Large intestine (tissue), 3 donors: ENCODE results near the gene WDR6. TPM values are rescaled to one million over a fixed set of nuclear protein-coding genes. Genes with fewer than 3 reads are reported as not detected.

Experiments used
- DNase-seq, 2 donors: peaks; one replicate each; pipeline versions ENCODE4 v3.0.0 to v3.0.0-alpha.2; 2013
- H3K27ac ChIP-seq: one replicate; pipeline ENCODE4 v1.5.1; 2013; ENCODE audit warnings: low read length
- H3K27me3 ChIP-seq: 2 replicates; pipeline ENCODE4 v1.6.1; 2013; ENCODE audit warnings: low read length; ENCODE audit not compliant: control insufficient read depth, insufficient read depth
- H3K36me3 ChIP-seq: 2 replicates; pipeline ENCODE4 v1.6.1; 2013; ENCODE audit warnings: low read length; ENCODE audit not compliant: control insufficient read depth, insufficient read depth
- H3K4me1 ChIP-seq: one replicate; pipeline ENCODE4 v1.6.1; 2013; ENCODE audit warnings: low read length; ENCODE audit not compliant: control insufficient read depth, insufficient read depth
- H3K4me3 ChIP-seq: one replicate; pipeline ENCODE4 v1.5.1; 2013; ENCODE audit warnings: low read length
- H3K9me3 ChIP-seq: one replicate; pipeline ENCODE4 v1.6.1; 2013; ENCODE audit warnings: mild to moderate bottlenecking, low read depth, low read length, moderate library complexity; ENCODE audit not compliant: control insufficient read depth
- WGBS: methylation state at CpG from one replicate; pipeline ENCODE4 v1.1.5; 2013; ENCODE audit warnings: low lambda C conversion rate; ENCODE audit not compliant: insufficient coverage; 5-methylcytosine and 5-hydroxymethylcytosine counted together
- polyA plus RNA-seq: library from polyadenylated mRNA; unstranded; fragments of 120-200 nt; gene quantifications from one replicate; pipeline ENCODE4 v1.2.1, GENCODE V29; 2013

Gene WDR6
- polyA plus RNA-seq, 1 donor: 187 TPM

- peak within 1 kb of the TSS; percentile 100 for H3K27ac ChIP-seq
- H3K27me3 ChIP-seq: no peaks in the 10 kb centered on the region
- peaks cover 31% of the 10 kb centered on the region for H3K4me1 ChIP-seq
- DNase-seq: peak; percentile 94 to 95
- WGBS: no CpG with 5 or more reads among the region's 83 CpGs
- peaks cover 39% of the 10 kb centered on the region for H3K36me3 ChIP-seq
- H3K4me3 ChIP-seq: peak within 1 kb of the TSS; percentile 91
- H3K9me3 ChIP-seq: peaks cover 3% of the 10 kb centered on the region
These were observed 14.9 kb downstream of the WDR6 start, which contains the start of gene NDUFAF3 for GRCh38 chr3:49021813-49022687. Gene NDUFAF3 (plus strand): TSS chr3:49022121. CDS start chr3:49022145, 24 bp downstream.

DNA sequence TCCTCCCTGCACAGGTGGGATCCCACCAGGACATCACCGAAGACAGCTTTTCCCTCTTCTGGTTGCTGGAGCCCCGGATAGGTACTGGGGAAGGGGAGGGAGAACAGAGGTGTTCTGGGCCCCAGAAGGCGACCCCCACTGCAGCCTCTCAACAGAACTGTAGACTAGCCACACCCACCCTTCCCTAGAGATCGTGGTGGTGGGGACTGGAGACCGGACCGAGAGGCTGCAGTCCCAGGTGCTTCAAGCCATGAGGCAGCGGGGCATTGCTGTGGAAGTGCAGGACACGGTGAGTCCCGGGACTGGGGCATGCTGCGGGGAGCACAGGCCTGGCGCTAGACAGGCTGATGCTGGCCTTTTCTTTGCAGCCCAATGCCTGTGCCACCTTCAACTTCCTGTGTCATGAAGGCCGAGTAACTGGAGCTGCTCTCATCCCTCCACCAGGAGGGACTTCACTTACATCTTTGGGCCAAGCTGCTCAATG, 15.5 kb downstream of the WDR6 start:
- no CpG with 5 or more reads among the region's 12 CpGs for WGBS
- Histone ChIP-seq H3K36me3 (peaks cover 46% of the 10 kb centered on the region), H3K4me1 (peaks cover 25% of the 10 kb centered on the region), H3K4me3 (peak overlapping the region; percentile 91), H3K27ac (peak overlapping the region; percentile 100), H3K9me3 (peaks cover 2% of the 10 kb centered on the region), H3K27me3 (no peaks in the 10 kb centered on the region)
- no peak for DNase-seq

- H3K36me3 ChIP-seq: peaks cover 47% of the 10 kb centered on the region
These were observed 16.6 kb downstream of the WDR6 start for GRCh38 chr3:49023775-49024174.

GRCh38 chr3:49024449-49024848, 17.3 kb downstream of the WDR6 start:
- no peaks in the 10 kb centered on the region for H3K27me3 ChIP-seq
- no CpG with 5 or more reads among the region's 5 CpGs for WGBS
- H3K36me3 ChIP-seq: peaks cover 47% of the 10 kb centered on the region
- H3K27ac ChIP-seq: no peak overlapping the region
- peaks cover 30% of the 10 kb centered on the region for H3K4me1 ChIP-seq
- H3K9me3 ChIP-seq: no peaks in the 10 kb centered on the region
- H3K4me3 ChIP-seq: no peak overlapping the region
- DNase-seq: peak in 1 of 2 donors; percentile 1

More at GRCh38 chr3:49023775-49024174, 16.6 kb downstream of the WDR6 start:
- Histone ChIP-seq H3K27me3 (no peaks in the 10 kb centered on the region), H3K4me1 (peaks cover 33% of the 10 kb centered on the region), H3K9me3 (no peaks in the 10 kb centered on the region), H3K27ac (no peak overlapping the region), H3K4me3 (no peak overlapping the region)
- peak in 1 of 2 donors; percentile 6 for DNase-seq
- WGBS: no CpG with 5 or more reads among the region's 4 CpGs

DNA sequence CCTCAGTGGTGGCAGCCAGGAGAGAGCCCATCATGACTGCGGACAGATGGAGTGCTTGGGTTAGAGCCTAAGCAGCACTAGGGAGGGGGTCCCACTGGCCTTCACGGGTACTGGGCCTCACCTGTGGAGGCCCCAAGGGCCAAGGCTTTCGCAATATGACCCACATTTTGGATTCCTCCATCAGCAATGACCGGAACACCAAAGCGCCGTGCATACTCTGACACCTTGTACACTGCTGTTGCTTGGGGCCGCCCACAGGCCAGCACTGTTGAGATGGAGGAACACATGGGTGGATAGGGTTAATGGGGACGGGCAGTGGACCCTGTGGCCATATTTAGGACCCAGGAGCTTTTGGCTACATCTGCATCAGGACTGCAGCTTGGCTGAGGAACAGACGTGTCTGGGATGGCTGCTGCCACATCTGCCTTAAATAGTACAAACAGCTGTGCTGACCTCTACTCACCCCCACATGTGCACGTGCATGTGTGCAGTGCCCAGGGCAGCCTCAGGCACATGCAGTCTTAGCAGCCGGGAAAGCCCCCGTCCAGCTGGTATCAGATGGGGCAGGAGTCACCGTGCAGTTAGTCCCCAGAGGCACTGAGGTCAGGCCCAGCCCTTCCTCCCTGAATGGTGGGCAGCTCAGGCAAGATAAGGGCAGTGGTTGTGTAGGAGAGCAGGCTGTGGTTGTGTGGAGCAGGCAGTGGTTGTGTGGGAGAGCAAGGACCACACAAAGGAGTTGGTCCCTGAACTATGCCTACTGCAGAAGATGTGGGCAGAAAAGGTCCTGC, 18.0 kb downstream of the WDR6 start:
- no peaks in the 10 kb centered on the region for H3K9me3 ChIP-seq
- no peak overlapping the region for H3K27ac ChIP-seq
- peaks cover 51% of the 10 kb centered on the region for H3K36me3 ChIP-seq
- peak in 1 of 2 donors; percentile 5 for DNase-seq
- no peak overlapping the region for H3K4me3 ChIP-seq
- H3K27me3 ChIP-seq: no peaks in the 10 kb centered on the region
- H3K4me1 ChIP-seq: peaks cover 24% of the 10 kb centered on the region
- WGBS: no CpG with 5 or more reads among the region's 13 CpGs

GRCh38 chr3:49025793-49026520, 18.8 kb downstream of the WDR6 start:
- no peaks in the 10 kb centered on the region for H3K27me3 ChIP-seq
- peak in 1 of 2 donors; percentile 5 for DNase-seq
- no peaks in the 10 kb centered on the region for H3K9me3 ChIP-seq
- H3K27ac ChIP-seq: no peak overlapping the region
- peaks cover 57% of the 10 kb centered on the region for H3K36me3 ChIP-seq
- H3K4me1 ChIP-seq: peaks cover 24% of the 10 kb centered on the region
- WGBS: no CpG with 5 or more reads among the region's 8 CpGs
- no peak overlapping the region for H3K4me3 ChIP-seq

DNA sequence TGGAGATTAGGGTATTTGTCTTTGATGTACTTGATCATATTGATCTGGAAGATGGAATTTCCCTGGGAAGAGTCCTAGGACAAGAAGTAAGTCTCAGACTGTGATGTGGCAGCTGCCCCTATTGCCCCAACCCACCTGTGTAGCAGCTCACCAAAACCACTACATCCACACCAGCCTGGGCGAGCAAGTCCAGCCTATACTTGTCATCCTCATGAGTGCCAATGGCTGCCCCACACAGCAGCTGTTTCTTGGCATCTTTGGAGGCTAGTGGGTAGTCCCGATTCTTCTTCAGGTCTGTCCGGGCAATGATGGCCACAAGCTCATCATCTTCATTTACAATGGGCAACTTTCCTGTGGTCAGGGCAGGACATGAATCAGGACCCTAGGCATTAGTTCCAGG, 19.3 kb downstream of the WDR6 start:
- no peak overlapping the region for H3K27ac ChIP-seq
- peaks cover 63% of the 10 kb centered on the region for H3K36me3 ChIP-seq
- no CpG with 5 or more reads among the region's 3 CpGs for WGBS

DNA sequence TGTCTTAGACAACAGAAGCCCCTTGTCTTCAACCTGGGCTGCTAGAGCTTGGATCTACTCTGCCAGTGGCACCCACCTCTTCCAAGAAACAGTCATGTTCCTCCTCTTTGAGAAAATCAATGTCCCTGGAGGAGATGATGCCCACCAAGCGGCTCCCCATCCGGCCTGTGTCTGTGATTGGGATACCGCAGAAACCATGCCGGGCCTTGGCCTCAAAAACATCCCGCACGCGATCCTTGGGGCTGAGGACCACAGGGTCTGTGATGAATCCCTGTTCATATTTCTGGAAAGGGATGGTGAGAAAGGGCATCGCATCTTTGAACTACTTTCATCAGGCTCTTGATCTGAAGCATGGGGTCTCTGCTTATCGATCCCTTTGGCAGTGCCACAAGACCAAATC, 20.4 kb downstream of the WDR6 start:
- H3K36me3 ChIP-seq: peaks cover 74% of the 10 kb centered on the region
- no peak overlapping the region for H3K4me3 ChIP-seq
- H3K27ac ChIP-seq: no peak overlapping the region
- peaks cover 23% of the 10 kb centered on the region for H3K4me1 ChIP-seq
- H3K9me3 ChIP-seq: no peaks in the 10 kb centered on the region
- H3K27me3 ChIP-seq: no peaks in the 10 kb centered on the region
- DNase-seq: no peak
- WGBS: no CpG with 5 or more reads among the region's 9 CpGs

More for the DNA sequence above, 19.3 kb downstream of the WDR6 start:
- H3K4me3 ChIP-seq: no peak overlapping the region
- DNase-seq: peak in 1 of 2 donors; percentile 1
- no peaks in the 10 kb centered on the region for H3K27me3 ChIP-seq
- H3K9me3 ChIP-seq: no peaks in the 10 kb centered on the region
- H3K4me1 ChIP-seq: peaks cover 24% of the 10 kb centered on the region

DNA sequence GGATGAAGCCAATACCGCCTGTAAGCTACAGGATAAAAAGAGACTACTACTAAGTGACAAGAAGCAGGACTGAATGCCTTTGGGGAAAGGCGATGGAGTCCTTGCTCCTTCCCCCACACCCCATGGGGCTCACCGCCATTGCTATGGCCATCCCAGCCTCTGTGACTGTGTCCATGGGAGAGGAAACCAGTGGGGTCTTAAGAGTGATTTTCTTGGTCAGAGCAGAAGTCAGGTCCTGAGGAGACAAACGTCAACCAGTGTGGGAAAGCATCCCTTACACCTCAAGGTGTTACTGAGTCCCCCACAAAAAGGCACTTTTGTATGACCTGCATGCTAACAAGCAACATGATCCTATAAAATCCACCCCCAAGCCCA, 21.1 kb downstream of the WDR6 start:
- WGBS: 100% methylated on average over 1 of the region's 4 CpGs
- Histone ChIP-seq H3K27me3 (no peaks in the 10 kb centered on the region), H3K9me3 (no peaks in the 10 kb centered on the region), H3K27ac (no peak overlapping the region), H3K4me1 (peaks cover 17% of the 10 kb centered on the region), H3K4me3 (peak overlapping the region; percentile 89), H3K36me3 (peaks cover 78% of the 10 kb centered on the region)
- DNase-seq: no peak
